ENCODE measurements around the gene PLCG2. TPM values are rescaled to one million over a fixed set of nuclear protein-coding genes. Genes with fewer than 3 reads are reported as not detected.

Gene PLCG2
- total and polyA plus RNA-seq, 2 of the 8 experiments (the other 6 are each of a cell fraction or from before 2014, with no cell fraction given) = 6.1 to 6.9 TPM

GRCh38 chr16:81785138-81785924, 6.2 kb downstream of the PLCG2 start:
- Histone ChIP-seq H3K79me1 (ENCODE audit: low read depth, low read length) (no peaks in the 10 kb centered on the region), H2BK5ac (ENCODE audit: low read depth, low read length) (no peak overlapping the region), H3K18ac (ENCODE audit: extremely low read depth, low read length) (no peak overlapping the region), H3K9ac (replicated peaks in 1 of 4; ENCODE audit: extremely low read depth in 1 of 4, low read depth in 3 of 4, low read length in 3 of 4) (no peak overlapping the region), H3K27me3 (replicated peaks in 1 of 4; ENCODE audit: control insufficient read depth in 3 of 4, extremely low read depth in 1 of 4, insufficient read depth in 3 of 4, low read length in 3 of 4) (peaks cover 0 to 12% (median 6%) of the 10 kb centered on the region in 4 experiments; a peak in 6 of 7 replicates), H3K27ac (ENCODE audit: low read depth, low read length) (no peak overlapping the region), H4K91ac (replicated peaks; ENCODE audit: insufficient read length, low read length) (no peak overlapping the region), H2BK12ac (ENCODE audit: low read depth, low read length) (no peak overlapping the region), H3K79me2 (ENCODE audit: control insufficient read depth in 1 of 2, insufficient read depth in 2 of 2, low read length in 2 of 2) (no peaks in the 10 kb centered on the region), H3K4me2 (ENCODE audit: insufficient read depth in 1 of 2, low read depth in 2 of 2, low read length in 2 of 2) (no peak overlapping the region), H3K9me3 (ENCODE audit: insufficient read depth in 2 of 2, low read depth in 1 of 2, low read length in 1 of 2) (no peaks in the 10 kb centered on the region), H2BK120ac (replicated peaks; ENCODE audit: low read depth, low read length) (no peak overlapping the region), H3K14ac (ENCODE audit: insufficient read length) (no peak overlapping the region), H3K23me2 (ENCODE audit: low read depth, low read length) (no peaks in the 10 kb centered on the region), H3K4ac (replicated peaks; ENCODE audit: insufficient read length, low read depth, low read length) (no peak overlapping the region), H3K23ac (ENCODE audit: insufficient read length) (no peak overlapping the region), H2BK20ac (ENCODE audit: low read length) (no peak overlapping the region), H4K20me1 (replicated peaks in 1 of 2; ENCODE audit: control insufficient read depth in 1 of 2, insufficient read depth in 2 of 2, low read length in 2 of 2) (peaks cover 2% of the 10 kb centered on the region in 2 experiments), H3K36me3 (ENCODE audit: control insufficient read depth in 2 of 4, insufficient read depth in 4 of 4, low read length in 3 of 4) (no peaks in the 10 kb centered on the region), H2AK5ac (ENCODE audit: low read depth, low read length) (no peak overlapping the region), H3K4me3 (ENCODE audit: extremely low read depth in 1 of 4, insufficient read depth in 2 of 4, low read depth in 3 of 4, low read length in 4 of 4) (no peak overlapping the region), H2BK15ac (ENCODE audit: low read length) (no peak overlapping the region), H3K4me1 (replicated peaks in 1 of 4; ENCODE audit: control insufficient read depth in 3 of 4, insufficient read depth in 4 of 4, low read length in 3 of 4) (peaks cover 0 to 2% (median 0%) of the 10 kb centered on the region in 4 experiments; a peak in 3 of 7 replicates), H2AFZ (ENCODE audit: low read length) (no peak overlapping the region), H4K8ac (ENCODE audit: extremely low read depth, insufficient read depth, low read length) (no peak overlapping the region), H4K5ac (ENCODE audit: insufficient read length, low read depth, low read length) (no peak overlapping the region), H3K56ac (replicated peaks; ENCODE audit: insufficient read length, low read depth, low read length) (no peak overlapping the region)
- WGBS, 2 experiments (ENCODE audit: extremely low coverage in 1 of 2, insufficient coverage in 1 of 2, insufficient read length in 1 of 2, insufficient replicate concordance in 2 of 2, low coverage in 1 of 2, low lambda C conversion rate in 2 of 2, missing lambda C conversion rate in 1 of 2) = 77% methylated on average over 7 of the region's 7 CpGs; no CpG with 5 or more reads in 1 of the 2 experiments
- DNase-seq (ENCODE audit: low read depth in 1 of 2, low spot score in 2 of 2) (no peak), FAIRE-seq (no peak)
- TF ChIP-seq TAF7 (optimal IDR thresholded peaks at IDR 0.05; ENCODE audit: borderline replicate concordance, low read depth, low read length) = no peak
- no peak for TF ChIP-seq BCL11A (IDR thresholded peaks at IDR 0.05; ENCODE audit: low read depth in 2 of 2, low read length in 2 of 2)
- TF ChIP-seq CTBP2 (IDR thresholded peaks at IDR 0.05; ENCODE audit: borderline replicate concordance, insufficient read depth, insufficient read length, low read length) = no peak
- TF ChIP-seq SRF (IDR thresholded peaks at IDR 0.05; ENCODE audit: low read depth, low read length) = no peak
- TF ChIP-seq POLR2A (IDR thresholded peaks at IDR 0.05; ENCODE audit: control extremely low read depth in 1 of 2, low read depth in 2 of 2, low read length in 2 of 2) = no peak
- TF ChIP-seq RAD21 (IDR thresholded peaks at IDR 0.05 in 1 of 2, conservative IDR thresholded peaks at IDR 0.05 in 1 of 2; ENCODE audit: low read depth in 2 of 2, low read length in 2 of 2) = no peak
- no peak for TF ChIP-seq RNF2 (IDR thresholded peaks at IDR 0.05; ENCODE audit: borderline replicate concordance, low read depth, low read length, missing control alignments, poor library complexity, severe bottlenecking)
- no peak for TF ChIP-seq CBX5 (IDR thresholded peaks at IDR 0.05; ENCODE audit: low read depth, low read length)
- TF ChIP-seq SP1 (IDR thresholded peaks at IDR 0.05; ENCODE audit: low read depth, low read length) = no peak
- TF ChIP-seq CEBPB (IDR thresholded peaks at IDR 0.05; ENCODE audit: low read depth, low read length) = no peak
- TF ChIP-seq KDM5A (IDR thresholded peaks at IDR 0.05; ENCODE audit: low read length) = no peak
- ChIA-PET POLR2A (ENCODE audit: partially characterized antibody) (interaction anchor here (0.6 to 0.7 kb wide), 2 partner anchors 33 to 54 kb away, joined by 3 read pairs; no protein-coding TSS in a partner anchor), CTCF (ENCODE audit: partially characterized antibody) (interaction anchor here (0.6 to 1.3 kb wide), 5 partner anchors 8 to 94 kb away, joined by 3 to 4 read pairs (median 3); no protein-coding TSS in a partner anchor)
